ENCODE measurements around the gene PARVB. TPM values are rescaled to one million over a fixed set of nuclear protein-coding genes. Genes with fewer than 3 reads are reported as not detected.

PARVB gene
- total RNA-seq, 1 donor from 2014 or later, result 12.7 TPM

- H2AFZ ChIP-seq (replicated peaks), result no peak overlapping the region
- H3K9me3 ChIP-seq (ENCODE audit: low read depth), result no peaks in the 10 kb centered on the region
- no peak overlapping the region for H3K4me3 ChIP-seq
- peaks cover 33% of the 10 kb centered on the region for H3F3A ChIP-seq (ENCODE audit: low read depth)
- no peaks in the 10 kb centered on the region for H3K79me2 ChIP-seq (ENCODE audit: low read depth)
- no peak for TF ChIP-seq EZH2 (IDR thresholded peaks at IDR 0.05)
- no peak for TF ChIP-seq EZH2phosphoT487 (IDR thresholded peaks at IDR 0.05)
- no peak for TF ChIP-seq CTCF (IDR thresholded peaks at IDR 0.05)
- DNase-seq (ENCODE audit: low spot score), result no peak
- H3K27ac ChIP-seq, result no peak overlapping the region
- Mint-ChIP-seq H3K27me3 (ENCODE audit: insufficient read depth, low read depth) (peaks cover 28% of the 10 kb centered on the region), H3K4me1 (peaks cover 46% of the 10 kb centered on the region), H3K27ac (peak overlapping the region; percentile 50), H3K36me3 (no peaks in the 10 kb centered on the region), H3K4me3 (no peak overlapping the region), H3K9me3 (peaks cover 4% of the 10 kb centered on the region)
- H3K4me2 ChIP-seq, result no peak overlapping the region
- no peaks in the 10 kb centered on the region for H3K36me3 ChIP-seq
- H4K20me1 ChIP-seq (ENCODE audit: low read depth), result peaks cover 8% of the 10 kb centered on the region
- H3K27me3 ChIP-seq, result peaks cover 13% of the 10 kb centered on the region
- peaks cover 49% of the 10 kb centered on the region for H3K4me1 ChIP-seq
- H3K9ac ChIP-seq, result no peak overlapping the region
Observed at GRCh38 chr22:44143105-44143474, 119.0 kb downstream of the PARVB start.

- TF ChIP-seq CTCF (IDR thresholded peaks at IDR 0.05) (no peak), EZH2phosphoT487 (IDR thresholded peaks at IDR 0.05) (no peak), EZH2 (IDR thresholded peaks at IDR 0.05) (no peak)
- no peak overlapping the region for H3K27ac ChIP-seq
- H3K4me1 ChIP-seq, result peaks cover 54% of the 10 kb centered on the region
- H3F3A ChIP-seq (ENCODE audit: low read depth), result peaks cover 38% of the 10 kb centered on the region
- no peaks in the 10 kb centered on the region for H3K36me3 ChIP-seq
- H3K4me3 ChIP-seq, result no peak overlapping the region
- H3K79me2 ChIP-seq (ENCODE audit: low read depth), result no peaks in the 10 kb centered on the region
- peaks cover 18% of the 10 kb centered on the region for H3K27me3 ChIP-seq
- Mint-ChIP-seq H3K36me3 (no peaks in the 10 kb centered on the region), H3K9me3 (peaks cover 4% of the 10 kb centered on the region), H3K27me3 (ENCODE audit: insufficient read depth, low read depth) (peaks cover 26% of the 10 kb centered on the region), H3K4me1 (peaks cover 51% of the 10 kb centered on the region), H3K27ac (peak overlapping the region; percentile 96), H3K4me3 (no peak overlapping the region)
- DNase-seq (ENCODE audit: low spot score), result no peak
- H3K4me2 ChIP-seq, result peak overlapping the region; percentile 45
- no peaks in the 10 kb centered on the region for H3K9me3 ChIP-seq (ENCODE audit: low read depth)
- H2AFZ ChIP-seq (replicated peaks), result no peak overlapping the region
- H4K20me1 ChIP-seq (ENCODE audit: low read depth), result peaks cover 8% of the 10 kb centered on the region
- no peak overlapping the region for H3K9ac ChIP-seq
Observed at GRCh38 chr22:44143579-44143978, 119.5 kb downstream of the PARVB start.

- H3K9me3 ChIP-seq (ENCODE audit: low read depth), result no peaks in the 10 kb centered on the region
- H2AFZ ChIP-seq (replicated peaks), result no peak overlapping the region
- peaks cover 23% of the 10 kb centered on the region for H3K27me3 ChIP-seq
- H3K9me3 Mint-ChIP-seq, result peaks cover 4% of the 10 kb centered on the region
- no peak overlapping the region for H3K4me3 Mint-ChIP-seq
- no peaks in the 10 kb centered on the region for H3K79me2 ChIP-seq (ENCODE audit: low read depth)
- peaks cover 53% of the 10 kb centered on the region for H3K4me1 Mint-ChIP-seq
- peaks cover 57% of the 10 kb centered on the region for H3K4me1 ChIP-seq
- peak overlapping the region; percentile 96 for H3K27ac Mint-ChIP-seq
- H3F3A ChIP-seq (ENCODE audit: low read depth), result peaks cover 43% of the 10 kb centered on the region
- H3K27me3 Mint-ChIP-seq (ENCODE audit: insufficient read depth, low read depth), result peaks cover 27% of the 10 kb centered on the region
- no peak overlapping the region for H3K4me3 ChIP-seq
- no peak overlapping the region for H3K27ac ChIP-seq
- H3K4me2 ChIP-seq, result peak overlapping the region; percentile 45
- DNase-seq (ENCODE audit: low spot score), result no peak
- H4K20me1 ChIP-seq (ENCODE audit: low read depth), result peaks cover 8% of the 10 kb centered on the region
- TF ChIP-seq CTCF (IDR thresholded peaks at IDR 0.05), result no peak
- no peak for TF ChIP-seq EZH2 (IDR thresholded peaks at IDR 0.05)
- TF ChIP-seq EZH2phosphoT487 (IDR thresholded peaks at IDR 0.05), result no peak
- no peaks in the 10 kb centered on the region for H3K36me3 Mint-ChIP-seq
- H3K36me3 ChIP-seq, result no peaks in the 10 kb centered on the region
- no peak overlapping the region for H3K9ac ChIP-seq
Observed at GRCh38 chr22:44144046-44144569, 120.0 kb downstream of the PARVB start.

Measured in neural progenitor cell (in vitro differentiated cells).